ENCODE results near the gene PROS1.
"Not testable (repeated sequence)": the region's sequence is repeated elsewhere in the genome, so short reads cannot be mapped to it uniquely, and the experiment has no call there.

Gene PROS1

DNA sequence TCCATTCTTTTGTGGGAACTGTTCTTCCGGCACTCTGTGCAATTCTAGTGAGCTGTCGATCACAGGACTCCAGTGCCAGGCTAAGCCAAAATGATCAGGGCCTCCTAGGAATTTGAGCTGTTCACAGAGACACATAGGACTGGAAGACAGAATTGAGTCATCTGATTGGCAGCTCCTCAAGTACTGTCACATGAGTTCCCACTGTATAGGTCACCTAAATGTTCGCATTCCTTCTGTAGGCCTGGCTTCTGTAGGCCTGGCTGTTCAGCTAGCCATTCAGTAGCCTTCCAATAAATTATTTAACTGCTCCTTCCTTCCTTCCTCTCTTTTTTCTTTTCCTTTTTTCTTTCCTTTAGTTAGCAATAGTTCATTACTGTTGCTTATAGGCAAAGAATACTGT lies 4.3 kb downstream of the PROS1 start:
- TF ChIP-seq, protein P1, sequence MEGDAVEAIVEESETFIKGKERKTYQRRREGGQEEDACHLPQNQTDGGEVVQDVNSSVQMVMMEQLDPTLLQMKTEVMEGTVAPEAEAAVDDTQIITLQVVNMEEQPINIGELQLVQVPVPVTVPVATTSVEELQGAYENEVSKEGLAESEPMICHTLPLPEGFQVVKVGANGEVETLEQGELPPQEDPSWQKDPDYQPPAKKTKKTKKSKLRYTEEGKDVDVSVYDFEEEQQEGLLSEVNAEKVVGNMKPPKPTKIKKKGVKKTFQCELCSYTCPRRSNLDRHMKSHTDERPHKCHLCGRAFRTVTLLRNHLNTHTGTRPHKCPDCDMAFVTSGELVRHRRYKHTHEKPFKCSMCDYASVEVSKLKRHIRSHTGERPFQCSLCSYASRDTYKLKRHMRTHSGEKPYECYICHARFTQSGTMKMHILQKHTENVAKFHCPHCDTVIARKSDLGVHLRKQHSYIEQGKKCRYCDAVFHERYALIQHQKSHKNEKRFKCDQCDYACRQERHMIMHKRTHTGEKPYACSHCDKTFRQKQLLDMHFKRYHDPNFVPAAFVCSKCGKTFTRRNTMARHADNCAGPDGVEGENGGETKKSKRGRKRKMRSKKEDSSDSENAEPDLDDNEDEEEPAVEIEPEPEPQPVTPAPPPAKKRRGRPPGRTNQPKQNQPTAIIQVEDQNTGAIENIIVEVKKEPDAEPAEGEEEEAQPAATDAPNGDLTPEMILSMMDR (conservative IDR thresholded peaks at IDR 0.05) = no peak
- no peak for TF ChIP-seq ZFX (IDR thresholded peaks at IDR 0.05)
- no peak overlapping the region for H3K27ac ChIP-seq

DNA sequence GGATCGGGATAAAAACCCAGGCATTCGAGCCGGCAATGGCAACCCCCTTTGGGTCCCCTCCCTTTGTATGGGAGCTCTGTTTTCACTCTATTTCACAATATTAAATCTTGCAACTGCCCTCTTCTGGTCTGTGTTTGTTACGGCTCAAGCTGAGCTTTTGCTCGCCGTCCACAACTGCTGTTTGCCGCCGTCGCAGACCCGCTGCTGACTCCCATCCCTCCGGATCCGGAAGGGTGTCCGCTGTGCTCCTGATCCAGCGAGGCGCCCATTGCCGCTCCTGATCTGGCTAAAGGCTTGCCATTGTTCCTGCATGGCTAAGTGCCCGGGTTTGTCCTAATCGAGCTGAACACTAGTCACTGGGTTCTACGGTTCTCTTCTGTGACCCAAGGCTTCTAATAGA lies 8.6 kb downstream of the PROS1 start:
- H3K27ac ChIP-seq = not testable (repeated sequence)

DNA sequence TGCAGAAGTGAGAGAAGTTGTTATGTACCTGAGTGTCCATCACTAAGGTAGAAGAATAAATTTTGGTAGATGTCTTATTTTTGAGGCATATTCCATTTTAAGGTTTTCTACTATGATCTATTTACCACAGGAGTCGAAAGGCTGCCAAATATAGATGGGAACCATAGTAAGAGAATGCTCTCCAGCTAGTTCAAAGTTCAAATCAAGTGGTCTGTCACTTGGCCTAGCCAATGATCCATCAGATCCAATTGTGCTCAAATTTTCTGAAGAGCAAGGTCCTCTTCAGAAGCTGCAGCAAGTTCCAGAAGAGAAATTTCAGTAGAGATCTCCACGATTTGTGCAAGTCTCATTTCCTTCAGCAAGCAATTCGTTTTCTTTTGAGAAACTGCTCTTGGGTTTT lies 10.9 kb downstream of the PROS1 start:
- no peak for TF ChIP-seq ZFX (IDR thresholded peaks at IDR 0.05)
- TF ChIP-seq, protein P1 (conservative IDR thresholded peaks at IDR 0.05) = no peak
- no peak overlapping the region for H3K27ac ChIP-seq

DNA sequence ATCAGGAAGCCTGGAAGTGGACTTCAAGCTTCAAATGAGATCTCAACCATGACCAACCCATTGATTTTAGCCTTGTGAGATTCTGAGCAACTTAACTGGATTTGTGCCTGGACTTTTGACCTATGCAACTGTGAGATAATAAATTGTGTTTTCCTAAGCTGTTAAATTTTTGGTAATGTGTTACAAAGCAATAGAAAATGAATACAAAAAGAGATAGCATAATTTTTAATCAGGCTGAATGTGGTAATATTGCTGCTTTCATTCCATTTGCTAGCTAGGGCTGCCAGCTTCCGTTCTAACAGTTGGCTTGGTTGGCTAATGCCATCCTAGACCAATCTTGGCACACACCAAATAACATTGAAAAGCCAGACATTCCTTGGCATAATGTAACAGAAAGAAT lies 12.2 kb downstream of the PROS1 start:
- H3K27ac ChIP-seq = no peak overlapping the region
- no peak for TF ChIP-seq ZFX (IDR thresholded peaks at IDR 0.05)
- TF ChIP-seq, protein P1 (conservative IDR thresholded peaks at IDR 0.05) = no peak

DNA sequence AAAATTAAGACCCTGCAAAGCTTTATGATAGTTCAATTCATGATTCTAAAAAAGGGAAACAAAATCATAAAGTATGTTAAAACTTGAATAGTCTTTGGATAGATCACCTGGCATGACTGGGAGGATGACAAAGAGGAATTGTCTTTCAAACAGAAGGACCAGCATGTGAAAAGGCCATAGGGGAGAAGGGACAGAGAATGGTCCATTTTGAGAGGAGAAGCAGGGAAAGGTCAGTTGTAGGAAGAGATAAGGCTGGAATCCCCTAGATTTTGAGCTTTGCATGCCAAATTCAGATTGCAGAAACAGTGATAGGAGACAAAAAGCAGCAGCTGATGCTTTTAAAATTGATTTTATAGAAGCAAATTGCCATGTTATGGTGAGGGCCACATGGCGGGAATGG lies 12.7 kb downstream of the PROS1 start:
- TF ChIP-seq, protein P1 (conservative IDR thresholded peaks at IDR 0.05) = no peak
- TF ChIP-seq ZFX (IDR thresholded peaks at IDR 0.05) = no peak
- no peak overlapping the region for H3K27ac ChIP-seq

DNA sequence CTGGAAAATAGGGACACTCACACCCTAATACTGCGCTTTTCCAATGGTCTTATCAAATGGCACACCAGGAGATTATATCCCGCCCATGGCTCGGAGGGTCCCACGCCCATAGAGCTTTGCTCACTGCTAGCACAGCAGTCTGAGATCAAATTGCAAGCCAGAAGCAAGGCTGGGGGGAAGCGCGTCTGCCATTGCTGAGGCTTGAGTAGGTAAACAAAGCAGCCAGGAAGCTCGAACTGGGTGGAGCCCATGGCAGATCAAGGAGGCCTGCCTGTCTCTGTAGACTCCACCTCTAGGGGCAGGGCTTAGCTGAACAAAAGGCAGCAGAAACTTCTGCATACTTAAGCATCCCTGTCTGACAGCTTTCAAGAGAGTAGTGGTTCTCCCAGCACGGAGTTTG lies 23.7 kb downstream of the PROS1 start:
- H3K27ac ChIP-seq = not testable (repeated sequence)

DNA sequence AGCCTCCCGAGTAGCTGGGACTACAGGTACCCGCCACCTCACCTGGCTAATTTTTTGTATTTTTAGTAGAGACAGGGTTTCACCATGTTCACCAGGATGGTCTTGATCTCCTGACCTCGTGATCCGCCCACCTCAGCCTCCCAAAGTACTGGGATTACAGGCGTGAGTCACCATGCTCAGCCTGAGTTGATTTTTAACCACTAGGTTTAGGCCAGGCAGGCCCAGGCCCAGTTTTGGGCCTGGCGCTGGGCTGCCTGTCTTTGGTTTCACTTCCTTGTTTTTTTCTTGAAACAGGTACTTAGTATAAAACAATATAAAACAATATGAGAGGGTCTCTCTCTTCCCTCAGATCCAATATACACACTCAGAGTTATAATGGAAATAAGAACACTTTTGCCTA lies 36.2 kb downstream of the PROS1 start:
- not testable (repeated sequence) for H3K27ac ChIP-seq

DNA sequence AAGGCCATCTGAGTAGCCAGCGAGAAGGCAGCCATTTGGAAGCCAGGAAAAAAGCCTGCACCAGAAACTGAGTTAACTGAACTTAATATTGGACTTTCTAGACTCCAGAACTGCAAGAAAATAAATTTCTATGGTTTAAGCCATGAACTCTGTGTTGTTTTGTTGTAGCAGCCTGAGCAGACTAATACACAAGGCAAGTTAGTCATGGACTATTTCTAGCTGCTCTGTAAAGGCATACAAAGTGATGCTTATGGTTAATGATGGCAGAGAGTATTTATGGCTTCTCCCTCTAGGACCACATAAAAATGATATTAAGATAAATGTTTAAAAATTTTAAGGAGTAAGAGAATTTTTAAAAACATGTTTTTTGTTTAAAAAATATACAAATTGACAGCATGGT lies 37.1 kb downstream of the PROS1 start:
- no peak for TF ChIP-seq ZFX (IDR thresholded peaks at IDR 0.05)
- TF ChIP-seq, protein P1 (conservative IDR thresholded peaks at IDR 0.05) = no peak
- H3K27ac ChIP-seq = no peak overlapping the region

DNA sequence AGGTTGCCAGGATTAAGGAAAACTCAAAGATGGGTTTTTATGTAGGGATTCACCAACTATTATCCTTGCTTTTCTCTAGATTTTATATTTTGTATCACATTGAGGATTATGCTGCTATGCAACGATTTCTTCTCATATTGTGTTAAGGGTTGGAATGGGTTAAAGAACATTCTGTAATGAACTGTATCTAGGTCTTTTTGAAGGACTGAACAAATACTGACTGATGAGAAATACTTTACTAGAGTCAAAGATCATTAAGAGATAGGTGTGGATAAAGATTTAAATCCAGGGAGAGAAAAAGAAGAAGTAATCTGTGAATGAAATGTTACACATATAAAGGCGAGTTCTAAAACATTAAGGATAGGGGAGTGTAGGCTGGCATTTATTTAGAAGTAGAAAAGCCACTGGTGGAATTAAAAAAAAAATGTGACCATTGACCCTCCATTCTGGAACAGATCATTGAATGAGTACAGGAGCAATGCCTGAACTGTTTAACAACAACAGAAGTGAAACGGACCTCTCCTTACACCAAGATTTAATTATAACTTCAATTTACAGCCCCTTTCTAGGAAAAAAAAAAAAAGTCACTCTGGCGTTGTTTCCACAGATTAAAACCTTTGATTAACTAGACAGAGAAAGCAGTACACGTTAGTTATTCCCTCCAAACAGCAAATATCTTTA lies 39.2 kb downstream of the PROS1 start:
- no peak overlapping the region for H3K27ac ChIP-seq
- TF ChIP-seq, protein P1 (conservative IDR thresholded peaks at IDR 0.05) = no peak
- TF ChIP-seq ZFX (IDR thresholded peaks at IDR 0.05) = no peak

Data from C4-2B (cell line).